SU-DHL-6 (cell line): Measurements from ENCODE around the gene KIF13A.
"Not testable (repeated sequence)": the region's sequence is repeated elsewhere in the genome, so short reads cannot be mapped to it uniquely, and the experiment has no call there.

Experiments used
- H2AFZ ChIP-seq: fragments of 200-600 bp; sonication (generic); 2 replicates; pipeline ENCODE4 v1.6.1; 2014; ENCODE audit warnings: low read depth, mild to moderate bottlenecking, moderate library complexity, mixed read lengths, antibody characterized with exemption, low read length; ENCODE audit not compliant: severe bottlenecking
- H3F3A ChIP-seq: fragments of 200-600 bp; shearing (Covaris generic); 2 replicates; pipeline ENCODE4 v1.6.0; 2016; ENCODE audit warnings: antibody characterized with exemption, mild to moderate bottlenecking; ENCODE audit not compliant: insufficient read depth
- H3K27ac ChIP-seq: fragments of 200-600 bp; sonication (generic); 2 replicates; pipeline ENCODE4 v1.5.1; 2016; ENCODE audit warnings: low read depth, mild to moderate bottlenecking, low read length, moderate library complexity, mixed read lengths
- H3K27me3 ChIP-seq: fragments of 200-600 bp; sonication (generic), shearing (Covaris generic); 2 replicates; pipeline ENCODE4 v1.6.0; 2014; ENCODE audit warnings: mild to moderate bottlenecking, low read length
- H3K36me3 ChIP-seq: fragments of 200-600 bp; sonication (generic); 2 replicates; pipeline ENCODE4 v1.6.1; 2014; ENCODE audit warnings: mild to moderate bottlenecking, low read length, mixed read lengths
- H3K4me2 ChIP-seq: fragments of 300-600, 200-600 bp; shearing (Covaris generic), sonication (generic); 2 replicates; pipeline ENCODE4 v1.6.0; 2014; ENCODE audit warnings: low read length, low read depth, mild to moderate bottlenecking; ENCODE audit not compliant: poor library complexity, severe bottlenecking
- H3K4me3 ChIP-seq: fragments of 200-600 bp; sonication (generic); 2 replicates; pipeline ENCODE4 v1.5.1; 2014; ENCODE audit warnings: antibody characterized with exemption, low read length, mild to moderate bottlenecking, mixed read lengths; ENCODE audit not compliant: insufficient read depth, poor library complexity, severe bottlenecking
- H3K79me2 ChIP-seq: fragments of 200-600 bp; sonication (generic); 2 replicates; pipeline ENCODE4 v1.6.1; 2014; ENCODE audit warnings: mild to moderate bottlenecking, low read length, moderate library complexity; ENCODE audit not compliant: insufficient read depth
- H3K9ac ChIP-seq: fragments of 200-600 bp; sonication (generic); 2 replicates; pipeline ENCODE4 v1.7.0; 2014; ENCODE audit warnings: mild to moderate bottlenecking, low read length
- H3K9me2 ChIP-seq: fragments of 200-600 bp; sonication (generic); replicated peaks from 2 replicates; pipeline ENCODE4 v1.6.1; 2014; ENCODE audit warnings: low read length; ENCODE audit not compliant: insufficient read depth
- H3K9me3 ChIP-seq: fragments of 200-600 bp; sonication (generic); 2 replicates; pipeline ENCODE4 v1.6.1; 2014; ENCODE audit warnings: low read length, mixed read lengths; ENCODE audit not compliant: insufficient read depth
- H4K20me1 ChIP-seq: fragments of 200-600 bp; sonication (generic); 2 replicates; pipeline ENCODE4 v1.6.1; 2014; ENCODE audit warnings: low read depth, mild to moderate bottlenecking, antibody characterized with exemption, low read length, moderate library complexity, mixed read lengths
- CTCF ChIP-seq: fragments of 200-600 bp; sonication (generic); IDR thresholded peaks from one replicate; pipeline ENCODE4 v1.5.1; 2017; ENCODE audit warnings: antibody characterized with exemption, mild to moderate bottlenecking, low read length, moderate library complexity; ENCODE audit not compliant: insufficient read depth, poor library complexity, severe bottlenecking
- EZH2phosphoT487 ChIP-seq: fragments of 200-600 bp; sonication (generic), shearing (Covaris generic); conservative IDR thresholded peaks from 2 replicates; pipeline ENCODE4 v1.6.1; 2018; ENCODE audit warnings: mild to moderate bottlenecking, antibody characterized with exemption, low read length, moderate library complexity, mixed read lengths

KIF13A gene

DNA sequence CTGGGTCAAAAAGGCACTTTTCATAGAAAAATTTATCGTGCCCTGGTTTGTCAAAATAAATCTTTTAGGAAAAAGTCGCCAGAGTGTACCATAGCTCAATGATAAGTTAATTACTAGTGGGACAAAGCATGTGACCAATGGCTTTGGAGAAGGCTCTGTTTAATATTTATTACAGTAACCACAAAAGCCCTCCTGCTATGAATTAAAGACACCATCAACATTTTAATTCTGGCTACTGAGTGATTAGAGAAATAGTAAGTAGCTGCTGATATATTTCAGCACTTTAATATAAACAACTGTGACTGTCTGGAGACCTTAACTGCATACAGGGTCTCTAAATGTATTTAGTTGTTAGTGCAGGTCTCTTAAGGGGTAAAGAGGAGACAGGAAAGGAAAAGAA, 38.3 kb downstream of the KIF13A start:
- Histone ChIP-seq H3K27me3 (peaks cover 4% of the 10 kb centered on the region), H3K27ac (no peak overlapping the region), H3K36me3 (no peaks in the 10 kb centered on the region), H3K4me2 (no peak overlapping the region), H3K4me3 (no peak overlapping the region), H3K9me3 (no peaks in the 10 kb centered on the region), H2AFZ (no peak overlapping the region), H3K9ac (no peak overlapping the region), H3K79me2 (no peaks in the 10 kb centered on the region), H4K20me1 (0 out of 2 replicates have a peak, but pooled peaks cover 6% of the 10 kb centered on the region), H3F3A (no peaks in the 10 kb centered on the region), H3K9me2 (no peaks in the 10 kb centered on the region)
- TF ChIP-seq EZH2phosphoT487 (no peak), CTCF (no peak)

DNA sequence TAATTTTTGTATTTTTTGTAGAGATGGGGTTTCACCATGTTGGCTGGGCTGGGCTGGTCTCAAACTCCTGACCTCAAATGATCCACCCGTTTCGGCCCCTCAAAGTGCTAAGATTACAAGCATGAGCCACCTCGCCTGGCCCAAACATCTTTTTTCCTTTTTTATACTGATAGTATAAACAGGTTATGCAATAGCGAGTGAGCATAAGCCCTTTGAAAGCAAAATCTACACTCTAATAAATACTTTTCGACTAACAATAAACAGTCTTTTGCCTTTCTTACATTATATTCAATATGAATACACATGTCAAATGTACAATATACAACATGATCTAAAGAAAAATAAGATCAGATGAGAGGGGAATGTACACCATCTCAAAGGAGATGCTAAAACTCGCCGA, 38.7 kb downstream of the KIF13A start:
- Histone ChIP-seq H4K20me1 (0 out of 2 replicates have a peak, but pooled peaks cover 6% of the 10 kb centered on the region), H2AFZ (no peak overlapping the region), H3F3A (no peaks in the 10 kb centered on the region), H3K27me3 (peaks cover 4% of the 10 kb centered on the region), H3K4me3 (no peak overlapping the region), H3K4me2 (no peak overlapping the region), H3K36me3 (no peaks in the 10 kb centered on the region), H3K9me2 (no peaks in the 10 kb centered on the region), H3K9me3 (no peaks in the 10 kb centered on the region), H3K79me2 (no peaks in the 10 kb centered on the region), H3K9ac (no peak overlapping the region), H3K27ac (no peak overlapping the region)
- TF ChIP-seq CTCF (no peak), EZH2phosphoT487 (no peak)

- H3K4me3 ChIP-seq, H3K79me2 ChIP-seq, H3K36me3 ChIP-seq, H3K9me3 ChIP-seq, H3K9me2 ChIP-seq, H3K9ac ChIP-seq, H2AFZ ChIP-seq, H3K27ac ChIP-seq, H3F3A ChIP-seq, H4K20me1 ChIP-seq, H3K27me3 ChIP-seq, H3K4me2 ChIP-seq: not testable (repeated sequence)
Measured at GRCh38 chr6:17947574-17947973, 39.9 kb downstream of the KIF13A start.

DNA sequence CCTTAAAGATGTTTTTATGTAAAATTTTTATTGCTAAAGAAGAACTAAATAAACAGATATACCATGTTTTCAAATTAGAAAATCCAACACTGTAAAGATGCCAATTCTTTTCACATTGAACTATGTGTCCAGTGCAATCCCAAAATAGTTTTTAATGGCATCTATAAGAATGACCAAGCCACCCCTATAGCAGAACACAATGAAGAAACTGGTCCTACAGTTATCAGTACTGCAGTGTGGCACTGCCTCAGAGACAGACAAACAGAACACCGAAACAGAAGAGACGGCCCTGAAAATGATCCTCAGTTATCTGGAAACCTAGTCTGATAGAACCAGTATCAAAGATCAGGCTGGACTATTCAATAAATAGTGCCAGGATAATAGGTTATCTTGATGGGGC, 41.9 kb downstream of the KIF13A start:
- H3K36me3 ChIP-seq: no peaks in the 10 kb centered on the region
- H3K27ac ChIP-seq: no peak overlapping the region
- H3F3A ChIP-seq: no peaks in the 10 kb centered on the region
- no peak overlapping the region for H3K9ac ChIP-seq
- no peak for TF ChIP-seq EZH2phosphoT487
- TF ChIP-seq CTCF: no peak
- no peaks in the 10 kb centered on the region for H3K9me3 ChIP-seq
- H3K9me2 ChIP-seq: no peaks in the 10 kb centered on the region
- no peak overlapping the region for H3K4me2 ChIP-seq
- no peaks in the 10 kb centered on the region for H3K79me2 ChIP-seq
- H3K4me3 ChIP-seq: no peak overlapping the region
- H3K27me3 ChIP-seq: peaks cover 4% of the 10 kb centered on the region
- H2AFZ ChIP-seq: no peak overlapping the region
- H4K20me1 ChIP-seq: 0 out of 2 replicates have a peak, but pooled peaks cover 6% of the 10 kb centered on the region
